Neural cell (in vitro differentiated cells): ENCODE measurements around the gene C10orf143. TPM values are rescaled to one million over a fixed set of nuclear protein-coding genes. Genes with fewer than 3 reads are reported as not detected.

Experiments
- H2AFZ ChIP-seq: fragments of 200-600, 300-800 bp; sonication (generic), shearing (Covaris generic); 2 replicates; pipeline ENCODE4 v1.6.0; 2014; ENCODE audit warnings: low read depth, mild to moderate bottlenecking, antibody characterized with exemption, low read length, moderate library complexity
- H3F3A ChIP-seq: fragments of 200-600 bp; shearing (Covaris generic); 2 replicates; pipeline ENCODE4 v1.6.1; 2016; ENCODE audit warnings: mild to moderate bottlenecking, moderate library complexity, mixed read lengths, antibody characterized with exemption, low read length; ENCODE audit not compliant: insufficient read depth, poor library complexity, severe bottlenecking
- H3K27ac ChIP-seq: fragments of 200-600, 300-800 bp; sonication (generic), shearing (Covaris generic); 2 replicates; pipeline ENCODE4 v1.5.1; 2014; ENCODE audit warnings: mild to moderate bottlenecking, low read length, moderate library complexity
- H3K27me3 ChIP-seq: fragments of 300-800, 200-600 bp; sonication (generic), shearing (Covaris generic); 2 replicates; pipeline ENCODE4 v1.6.0; 2014; ENCODE audit warnings: mild to moderate bottlenecking, low read depth, low read length, moderate library complexity; ENCODE audit not compliant: insufficient read depth
- H3K36me3 ChIP-seq: fragments of 300-800, 200-600 bp; sonication (generic), shearing (Covaris generic); 2 replicates; pipeline ENCODE4 v1.5.1; 2014; ENCODE audit warnings: mild to moderate bottlenecking, antibody characterized with exemption, low read length, moderate library complexity; ENCODE audit not compliant: insufficient read depth
- H3K4me2 ChIP-seq: fragments of 300-800, 200-600 bp; sonication (generic), shearing (Covaris generic); 2 replicates; pipeline ENCODE4 v1.6.0; 2014; ENCODE audit warnings: mild to moderate bottlenecking, low read length
- H3K4me3 ChIP-seq: fragments of 300-800, 200-600 bp; sonication (generic), shearing (Covaris generic); 2 replicates; pipeline ENCODE4 v1.5.1; 2014; ENCODE audit warnings: mild to moderate bottlenecking, low read length, moderate library complexity
- H3K79me2 ChIP-seq: fragments of 200-600 bp; shearing (Covaris generic); replicated peaks from 2 replicates; pipeline ENCODE4 v1.6.0; 2014; ENCODE audit warnings: mild to moderate bottlenecking, low read length, moderate library complexity; ENCODE audit not compliant: insufficient read depth
- H3K9ac ChIP-seq: fragments of 300-800, 200-600 bp; sonication (generic), shearing (Covaris generic); 2 replicates; pipeline ENCODE4 v1.6.1; 2016; ENCODE audit warnings: mild to moderate bottlenecking, low read length, mixed read lengths
- H3K9me2 ChIP-seq: fragments of 200-600 bp; shearing (Covaris generic); 2 replicates; pipeline ENCODE4 v1.6.1; 2016; ENCODE audit warnings: mild to moderate bottlenecking, low read length, mixed read lengths; ENCODE audit not compliant: insufficient read depth
- H3K9me3 ChIP-seq: fragments of 200-600, 300-800 bp; sonication (generic), shearing (Covaris generic); 2 replicates; pipeline ENCODE4 v1.6.1; 2016; ENCODE audit warnings: mild to moderate bottlenecking, mixed run types, low read length, moderate library complexity, mixed read lengths
- H4K20me1 ChIP-seq: fragments of 200-600 bp; shearing (Covaris generic); 2 replicates; pipeline ENCODE4 v1.6.1; 2016; ENCODE audit warnings: mild to moderate bottlenecking, mixed run types; ENCODE audit not compliant: insufficient read depth
- EP300 ChIP-seq: fragments of 450-650 bp; conservative IDR thresholded peaks from 2 replicates; pipeline ENCODE4 v1.6.1; 2014; ENCODE audit warnings: antibody characterized with exemption, mild to moderate bottlenecking, moderate library complexity; ENCODE audit not compliant: poor library complexity, severe bottlenecking
- EZH2 ChIP-seq: fragments of 200-600, 300-800 bp; shearing (Covaris generic), sonication (generic); IDR thresholded peaks from 2 replicates; pipeline ENCODE4 v1.6.1; 2014; ENCODE audit warnings: antibody characterized with exemption, low read length, borderline replicate concordance, mild to moderate bottlenecking; ENCODE audit not compliant: insufficient read depth, poor library complexity, severe bottlenecking
- MXI1 ChIP-seq: fragments of 450-650 bp; conservative IDR thresholded peaks from 2 replicates; pipeline ENCODE4 v1.6.1; 2014; ENCODE audit warnings: antibody characterized with exemption, mild to moderate bottlenecking; ENCODE audit not compliant: poor library complexity, severe bottlenecking
- POLR2AphosphoS5 ChIP-seq: IDR thresholded peaks from 2 replicates; pipeline ENCODE4 v1.6.1; 2012
- RAD21 ChIP-seq: fragments of 450-650 bp; conservative IDR thresholded peaks from 2 replicates; pipeline ENCODE4 v1.6.1; 2014; ENCODE audit warnings: antibody characterized with exemption, mild to moderate bottlenecking, moderate library complexity
- SMC3 ChIP-seq: fragments of 450-650 bp; conservative IDR thresholded peaks from 2 replicates; pipeline ENCODE4 v1.6.1; 2014; ENCODE audit warnings: antibody characterized with exemption, mild to moderate bottlenecking, moderate library complexity; ENCODE audit not compliant: poor library complexity
- TAF1 ChIP-seq: IDR thresholded peaks from 2 replicates; pipeline ENCODE4 v1.6.1; 2012; ENCODE audit warnings: low read depth
- polyA plus RNA-seq: library from polyadenylated mRNA; depleted of rRNA; stranded (reverse); fragments of >200 nt; gene quantifications from 2 replicates; pipeline ENCODE4 v1.2.3, GENCODE V29; 2014
- TF ChIP-seq, protein P1 (sequence below): fragments of 450-650 bp; IDR thresholded peaks from 2 replicates; pipeline ENCODE4 v1.5.1; 2014; ENCODE audit warnings: antibody characterized with exemption, mild to moderate bottlenecking, moderate library complexity; ENCODE audit not compliant: poor library complexity, severe bottlenecking
- TF ChIP-seq, protein P2 (sequence below): IDR thresholded peaks from 2 replicates; pipeline ENCODE4 v1.6.1; 2012; ENCODE audit warnings: borderline replicate concordance

C10orf143 gene
- polyA plus RNA-seq, 1 donor from 2014 or later = 1.4 TPM

DNA sequence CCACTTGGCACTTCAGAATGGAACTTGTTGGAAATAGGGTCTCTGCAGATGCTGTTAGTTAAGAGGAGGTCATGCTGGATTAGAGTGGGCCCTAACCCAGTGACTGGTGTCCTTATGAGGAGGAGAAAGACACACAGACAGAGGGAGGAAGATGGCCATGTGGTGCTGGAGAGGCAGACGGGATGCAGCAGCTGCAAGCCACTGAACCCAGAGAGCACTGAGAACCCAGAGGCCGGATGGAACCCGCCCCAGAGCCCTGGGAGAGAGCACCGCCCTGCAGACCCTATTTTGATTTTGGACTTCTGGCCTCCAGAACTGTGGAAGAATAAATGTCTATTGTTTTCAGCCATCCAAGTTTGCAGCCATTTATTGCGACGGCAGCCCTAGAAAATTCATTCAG is 88.5 kb downstream of the C10orf143 start:
- Histone ChIP-seq H3K36me3 (no peaks in the 10 kb centered on the region), H3K27ac (no peak overlapping the region), H3K9me2 (no peaks in the 10 kb centered on the region), H2AFZ (no peak overlapping the region), H3F3A (no peaks in the 10 kb centered on the region), H3K27me3 (no peaks in the 10 kb centered on the region), H3K9ac (no peak overlapping the region), H3K4me2 (no peak overlapping the region), H4K20me1 (no peaks in the 10 kb centered on the region), H3K9me3 (no peaks in the 10 kb centered on the region), H3K4me3 (no peak overlapping the region), H3K79me2 (no peaks in the 10 kb centered on the region)
- TF ChIP-seq, protein P1, sequence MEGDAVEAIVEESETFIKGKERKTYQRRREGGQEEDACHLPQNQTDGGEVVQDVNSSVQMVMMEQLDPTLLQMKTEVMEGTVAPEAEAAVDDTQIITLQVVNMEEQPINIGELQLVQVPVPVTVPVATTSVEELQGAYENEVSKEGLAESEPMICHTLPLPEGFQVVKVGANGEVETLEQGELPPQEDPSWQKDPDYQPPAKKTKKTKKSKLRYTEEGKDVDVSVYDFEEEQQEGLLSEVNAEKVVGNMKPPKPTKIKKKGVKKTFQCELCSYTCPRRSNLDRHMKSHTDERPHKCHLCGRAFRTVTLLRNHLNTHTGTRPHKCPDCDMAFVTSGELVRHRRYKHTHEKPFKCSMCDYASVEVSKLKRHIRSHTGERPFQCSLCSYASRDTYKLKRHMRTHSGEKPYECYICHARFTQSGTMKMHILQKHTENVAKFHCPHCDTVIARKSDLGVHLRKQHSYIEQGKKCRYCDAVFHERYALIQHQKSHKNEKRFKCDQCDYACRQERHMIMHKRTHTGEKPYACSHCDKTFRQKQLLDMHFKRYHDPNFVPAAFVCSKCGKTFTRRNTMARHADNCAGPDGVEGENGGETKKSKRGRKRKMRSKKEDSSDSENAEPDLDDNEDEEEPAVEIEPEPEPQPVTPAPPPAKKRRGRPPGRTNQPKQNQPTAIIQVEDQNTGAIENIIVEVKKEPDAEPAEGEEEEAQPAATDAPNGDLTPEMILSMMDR = no peak
- TF ChIP-seq TAF1 (no peak), MXI1 (no peak), EP300 (no peak), EZH2 (no peak), POLR2AphosphoS5 (no peak), RAD21 (no peak), SMC3 (no peak)
- TF ChIP-seq, protein P2, sequence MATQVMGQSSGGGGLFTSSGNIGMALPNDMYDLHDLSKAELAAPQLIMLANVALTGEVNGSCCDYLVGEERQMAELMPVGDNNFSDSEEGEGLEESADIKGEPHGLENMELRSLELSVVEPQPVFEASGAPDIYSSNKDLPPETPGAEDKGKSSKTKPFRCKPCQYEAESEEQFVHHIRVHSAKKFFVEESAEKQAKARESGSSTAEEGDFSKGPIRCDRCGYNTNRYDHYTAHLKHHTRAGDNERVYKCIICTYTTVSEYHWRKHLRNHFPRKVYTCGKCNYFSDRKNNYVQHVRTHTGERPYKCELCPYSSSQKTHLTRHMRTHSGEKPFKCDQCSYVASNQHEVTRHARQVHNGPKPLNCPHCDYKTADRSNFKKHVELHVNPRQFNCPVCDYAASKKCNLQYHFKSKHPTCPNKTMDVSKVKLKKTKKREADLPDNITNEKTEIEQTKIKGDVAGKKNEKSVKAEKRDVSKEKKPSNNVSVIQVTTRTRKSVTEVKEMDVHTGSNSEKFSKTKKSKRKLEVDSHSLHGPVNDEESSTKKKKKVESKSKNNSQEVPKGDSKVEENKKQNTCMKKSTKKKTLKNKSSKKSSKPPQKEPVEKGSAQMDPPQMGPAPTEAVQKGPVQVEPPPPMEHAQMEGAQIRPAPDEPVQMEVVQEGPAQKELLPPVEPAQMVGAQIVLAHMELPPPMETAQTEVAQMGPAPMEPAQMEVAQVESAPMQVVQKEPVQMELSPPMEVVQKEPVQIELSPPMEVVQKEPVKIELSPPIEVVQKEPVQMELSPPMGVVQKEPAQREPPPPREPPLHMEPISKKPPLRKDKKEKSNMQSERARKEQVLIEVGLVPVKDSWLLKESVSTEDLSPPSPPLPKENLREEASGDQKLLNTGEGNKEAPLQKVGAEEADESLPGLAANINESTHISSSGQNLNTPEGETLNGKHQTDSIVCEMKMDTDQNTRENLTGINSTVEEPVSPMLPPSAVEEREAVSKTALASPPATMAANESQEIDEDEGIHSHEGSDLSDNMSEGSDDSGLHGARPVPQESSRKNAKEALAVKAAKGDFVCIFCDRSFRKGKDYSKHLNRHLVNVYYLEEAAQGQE = no peak

DNA sequence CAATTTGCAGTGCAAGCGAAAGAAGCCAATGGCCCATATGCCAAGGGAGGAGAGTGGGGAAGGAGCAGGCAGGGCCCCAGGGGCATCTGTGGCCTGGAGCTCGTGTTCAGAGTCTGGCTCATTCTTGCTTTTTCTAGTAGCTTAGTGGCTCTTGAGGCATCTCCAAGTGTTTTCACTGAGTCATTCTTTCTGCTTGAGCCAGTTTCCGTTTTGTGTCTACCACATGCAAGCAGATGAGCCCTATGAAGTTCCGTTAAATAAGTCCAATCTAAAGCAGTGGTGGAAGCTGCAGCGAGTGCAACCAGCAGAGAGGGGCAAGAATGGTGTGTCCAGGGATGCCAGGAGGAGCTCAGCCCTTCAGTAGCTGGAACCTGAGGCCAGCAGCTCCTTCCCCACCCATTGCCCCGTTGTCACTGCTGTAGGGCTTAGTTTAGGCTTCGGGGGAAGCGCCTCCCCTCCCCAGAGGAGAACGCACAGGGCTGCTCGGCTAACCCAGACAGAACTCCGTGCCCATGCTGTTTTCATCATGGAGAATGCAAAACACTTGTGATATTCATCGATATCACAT is 89.2 kb downstream of the C10orf143 start:
- Histone ChIP-seq H3K4me3 (no peak overlapping the region), H2AFZ (no peak overlapping the region), H3K9me2 (no peaks in the 10 kb centered on the region), H3K4me2 (no peak overlapping the region), H3F3A (no peaks in the 10 kb centered on the region), H3K27ac (no peak overlapping the region), H3K9me3 (no peaks in the 10 kb centered on the region), H3K79me2 (no peaks in the 10 kb centered on the region), H3K27me3 (no peaks in the 10 kb centered on the region), H4K20me1 (no peaks in the 10 kb centered on the region), H3K9ac (no peak overlapping the region), H3K36me3 (no peaks in the 10 kb centered on the region)
- TF ChIP-seq MXI1 (no peak), EZH2 (no peak), RAD21 (no peak)
- TF ChIP-seq, protein P1 = no peak
